ENCODE measurements around the gene MBNL1. TPM values are rescaled to one million over a fixed set of nuclear protein-coding genes. Genes with fewer than 3 reads are reported as not detected.

The MBNL1 gene
- total and polyA plus RNA-seq, 2 of the 4 experiments (the other 2 are of a cell fraction): 127 to 664 TPM

DNA sequence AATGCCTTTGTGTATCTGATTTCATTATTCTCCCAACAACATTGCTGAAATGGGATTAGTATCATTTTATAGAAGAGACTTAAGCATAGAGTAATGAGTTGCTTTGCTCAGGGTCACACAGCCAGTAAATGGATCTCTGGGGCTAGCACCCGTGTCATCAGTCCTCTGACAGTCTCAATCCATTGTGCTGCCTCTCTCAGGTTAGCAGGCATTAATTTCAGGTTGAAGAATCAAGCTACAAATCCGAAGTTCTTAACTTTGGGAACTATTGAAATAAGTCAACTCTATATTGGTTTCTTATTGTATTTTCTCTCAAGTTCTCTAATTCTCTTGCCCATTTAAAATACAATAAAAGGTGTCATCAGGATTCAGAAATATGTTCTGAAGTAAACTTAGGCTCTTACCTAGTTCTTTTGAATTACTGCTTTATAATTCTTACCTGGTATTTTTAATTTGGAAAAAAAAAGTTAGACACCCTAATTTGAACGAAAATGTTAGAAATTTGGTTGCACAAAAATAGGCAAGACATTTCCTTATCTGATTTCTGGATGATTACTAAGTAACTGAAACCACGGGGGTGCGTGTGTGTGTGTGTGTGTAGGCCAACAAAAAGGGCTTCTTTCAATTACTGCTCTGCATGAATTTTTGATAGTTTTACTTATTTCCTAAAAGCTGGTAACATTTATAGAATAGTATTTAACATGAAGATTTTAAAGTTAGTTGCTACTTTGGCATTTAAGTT, 189.8 kb downstream of the MBNL1 start (continued):
- no peak for TF ChIP-seq BHLHE40 (IDR thresholded peaks at IDR 0.05; ENCODE audit: low read depth, low read length)

DNA sequence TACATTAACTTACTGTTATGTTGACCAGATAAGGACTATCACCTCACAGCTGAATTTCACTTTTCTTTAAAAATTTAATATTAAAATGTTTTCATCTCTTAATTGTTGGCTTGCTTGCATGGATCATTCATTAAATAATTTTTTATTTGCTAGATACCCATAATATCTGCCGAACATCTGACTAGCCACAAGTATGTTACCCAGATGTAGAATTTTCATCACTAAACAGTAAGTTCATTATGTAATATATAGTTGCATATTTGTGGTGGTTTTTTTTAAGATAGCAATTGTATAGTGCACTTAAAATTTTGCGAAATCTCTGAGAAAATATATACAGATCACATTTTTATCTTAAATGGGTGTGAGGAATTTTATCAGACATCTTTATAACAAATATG, 190.4 kb downstream of the MBNL1 start:
- Histone ChIP-seq H3K18ac (ENCODE audit: low read depth, low read length) (no peak overlapping the region), H3K4me1 (ENCODE audit: control insufficient read depth, insufficient read depth, low read length) (peaks cover 1% of the 10 kb centered on the region; the same call in 1 of the 2 replicates), H4K20me1 (ENCODE audit: insufficient read depth, low read length) (peaks cover 5% of the 10 kb centered on the region; the same call in 1 of the 2 replicates), H3K27me3 (ENCODE audit: control insufficient read depth, insufficient read depth, low read length) (no peaks in the 10 kb centered on the region), H4K5ac (ENCODE audit: low read depth, low read length) (no peak overlapping the region), H3K27ac (ENCODE audit: insufficient read depth, low read length) (no peak overlapping the region), H3K4me2 (ENCODE audit: low read depth, low read length) (no peak overlapping the region), H3K9ac (ENCODE audit: low read depth, low read length) (no peak overlapping the region), H3K79me1 (ENCODE audit: low read depth in 1 of 2, low read length in 2 of 2) (peaks cover 25 to 30% of the 10 kb centered on the region in 2 experiments; a peak in 3 of 4 replicates), H3K23ac (ENCODE audit: low read depth, low read length) (no peak overlapping the region), H3K56ac (ENCODE audit: extremely low read depth, insufficient read depth, low read length) (no peak overlapping the region), H3K4me3 (ENCODE audit: insufficient read depth, low read depth, low read length) (no peak overlapping the region), H3K4ac (ENCODE audit: low read depth, low read length) (no peak overlapping the region), H2AK5ac (ENCODE audit: low read depth, low read length) (no peak overlapping the region), H2BK15ac (ENCODE audit: low read depth, low read length) (no peak overlapping the region), H2BK20ac (ENCODE audit: low read depth, low read length) (no peak overlapping the region), H2BK120ac (ENCODE audit: low read depth, low read length) (no peak overlapping the region), H3K9me1 (ENCODE audit: insufficient read depth, low read length) (peaks cover 2% of the 10 kb centered on the region), H4K8ac (ENCODE audit: low read depth in 2 of 2, low read length in 2 of 2) (no peak overlapping the region), H3K14ac (replicated peaks; ENCODE audit: low read depth, low read length) (no peak overlapping the region), H3K9me3 (ENCODE audit: control insufficient read depth, insufficient read depth, low read length) (no peaks in the 10 kb centered on the region), H2BK5ac (ENCODE audit: low read depth, low read length, poor library complexity, severe bottlenecking) (peak overlapping the region; percentile 33), H3K36me3 (ENCODE audit: control insufficient read depth, insufficient read depth, low read length) (peaks cover 25% of the 10 kb centered on the region), H2AFZ (replicated peaks; ENCODE audit: low read length, poor library complexity) (no peak overlapping the region), H4K91ac (ENCODE audit: insufficient read depth, low read depth, low read length) (no peak overlapping the region), H2AK9ac (replicated peaks; ENCODE audit: low read depth, low read length, poor library complexity) (no peak overlapping the region)
- ChIA-PET POLR2A (ENCODE audit: unreplicated experiment) (no interaction called here), CTCF (interaction anchor here (0.6 to 1.2 kb wide), 4 partner anchors 15 to 386 kb away, joined by 3 to 9 read pairs (median 4); no protein-coding TSS in a partner anchor)
- intact Hi-C loops (cut with micrococcal nuclease) (no loop called here), in situ Hi-C loops (cut with MboI; ENCODE audit: low sequenced_read_pairs) (no loop called here), dilution Hi-C loops (cut with HindIII; ENCODE audit: low sequenced_read_pairs, unreplicated experiment) (no loop called here)
- DNase-seq: no peak
- TF ChIP-seq CEBPB (IDR thresholded peaks at IDR 0.05; ENCODE audit: low read depth, low read length) (no peak), NFE2L2 (IDR thresholded peaks at IDR 0.05; ENCODE audit: low read depth, low read length) (no peak), BHLHE40 (IDR thresholded peaks at IDR 0.05; ENCODE audit: low read depth, low read length) (no peak), MAFK (IDR thresholded peaks at IDR 0.05; ENCODE audit: low read depth, low read length) (no peak), MXI1 (IDR thresholded peaks at IDR 0.05; ENCODE audit: borderline replicate concordance, low read depth, low read length) (no peak), POLR2A (IDR thresholded peaks at IDR 0.05; ENCODE audit: low read depth, low read length) (no peak), FOS (IDR thresholded peaks at IDR 0.05; ENCODE audit: low read depth, low read length) (no peak), RCOR1 (IDR thresholded peaks at IDR 0.05; ENCODE audit: insufficient replicate concordance, low read length) (no peak), CHD1 (IDR thresholded peaks at IDR 0.05; ENCODE audit: low read depth, low read length) (no peak)
- TF ChIP-seq, protein P1, sequence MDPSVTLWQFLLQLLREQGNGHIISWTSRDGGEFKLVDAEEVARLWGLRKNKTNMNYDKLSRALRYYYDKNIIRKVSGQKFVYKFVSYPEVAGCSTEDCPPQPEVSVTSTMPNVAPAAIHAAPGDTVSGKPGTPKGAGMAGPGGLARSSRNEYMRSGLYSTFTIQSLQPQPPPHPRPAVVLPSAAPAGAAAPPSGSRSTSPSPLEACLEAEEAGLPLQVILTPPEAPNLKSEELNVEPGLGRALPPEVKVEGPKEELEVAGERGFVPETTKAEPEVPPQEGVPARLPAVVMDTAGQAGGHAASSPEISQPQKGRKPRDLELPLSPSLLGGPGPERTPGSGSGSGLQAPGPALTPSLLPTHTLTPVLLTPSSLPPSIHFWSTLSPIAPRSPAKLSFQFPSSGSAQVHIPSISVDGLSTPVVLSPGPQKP (IDR thresholded peaks at IDR 0.05; ENCODE audit: borderline replicate concordance, low read depth, low read length): no peak
- TF ChIP-seq, protein P2, sequence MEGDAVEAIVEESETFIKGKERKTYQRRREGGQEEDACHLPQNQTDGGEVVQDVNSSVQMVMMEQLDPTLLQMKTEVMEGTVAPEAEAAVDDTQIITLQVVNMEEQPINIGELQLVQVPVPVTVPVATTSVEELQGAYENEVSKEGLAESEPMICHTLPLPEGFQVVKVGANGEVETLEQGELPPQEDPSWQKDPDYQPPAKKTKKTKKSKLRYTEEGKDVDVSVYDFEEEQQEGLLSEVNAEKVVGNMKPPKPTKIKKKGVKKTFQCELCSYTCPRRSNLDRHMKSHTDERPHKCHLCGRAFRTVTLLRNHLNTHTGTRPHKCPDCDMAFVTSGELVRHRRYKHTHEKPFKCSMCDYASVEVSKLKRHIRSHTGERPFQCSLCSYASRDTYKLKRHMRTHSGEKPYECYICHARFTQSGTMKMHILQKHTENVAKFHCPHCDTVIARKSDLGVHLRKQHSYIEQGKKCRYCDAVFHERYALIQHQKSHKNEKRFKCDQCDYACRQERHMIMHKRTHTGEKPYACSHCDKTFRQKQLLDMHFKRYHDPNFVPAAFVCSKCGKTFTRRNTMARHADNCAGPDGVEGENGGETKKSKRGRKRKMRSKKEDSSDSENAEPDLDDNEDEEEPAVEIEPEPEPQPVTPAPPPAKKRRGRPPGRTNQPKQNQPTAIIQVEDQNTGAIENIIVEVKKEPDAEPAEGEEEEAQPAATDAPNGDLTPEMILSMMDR (conservative IDR thresholded peaks at IDR 0.05; ENCODE audit: low read depth, low read length): no peak
- TF ChIP-seq, protein P3, sequence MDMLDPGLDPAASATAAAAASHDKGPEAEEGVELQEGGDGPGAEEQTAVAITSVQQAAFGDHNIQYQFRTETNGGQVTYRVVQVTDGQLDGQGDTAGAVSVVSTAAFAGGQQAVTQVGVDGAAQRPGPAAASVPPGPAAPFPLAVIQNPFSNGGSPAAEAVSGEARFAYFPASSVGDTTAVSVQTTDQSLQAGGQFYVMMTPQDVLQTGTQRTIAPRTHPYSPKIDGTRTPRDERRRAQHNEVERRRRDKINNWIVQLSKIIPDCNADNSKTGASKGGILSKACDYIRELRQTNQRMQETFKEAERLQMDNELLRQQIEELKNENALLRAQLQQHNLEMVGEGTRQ (IDR thresholded peaks at IDR 0.05; ENCODE audit: low read depth, low read length): no peak
- no TSS peak for BruUV-seq (replicated peaks)
- peak; percentile 35; the same call in 1 of the 2 replicates for ATAC-seq (ENCODE audit: low read depth)
- WGBS, 2 experiments (ENCODE audit: extremely low coverage in 2 of 2, insufficient read length in 1 of 2): no CpG with 5 or more reads among the region's 2 CpGs
